HEK293T (cell line): ENCODE data around the gene ILKAP.

Source experiments
- ARNT ChIP-seq: fragments of 450-650 bp; IDR thresholded peaks from 2 replicates; pipeline ENCODE4 v1.6.1; 2017; ENCODE audit warnings: mild to moderate bottlenecking
- CTBP1 ChIP-seq: fragments of 450-650 bp; IDR thresholded peaks from 2 replicates; pipeline ENCODE4 v1.6.1; 2016; ENCODE audit warnings: borderline replicate concordance
- FOXM1 ChIP-seq: fragments of 450-650 bp; IDR thresholded peaks from 2 replicates; pipeline ENCODE4 v1.6.1; 2017; ENCODE audit warnings: mild to moderate bottlenecking, borderline replicate concordance
- HDGF ChIP-seq: fragments of 450-650 bp; IDR thresholded peaks from 2 replicates; pipeline ENCODE4 v1.6.1; 2017; ENCODE audit warnings: antibody characterized with exemption, borderline replicate concordance
- L3MBTL2 ChIP-seq: fragments of 450-650 bp; conservative IDR thresholded peaks from 2 replicates; pipeline ENCODE4 v1.6.1; 2016; ENCODE audit warnings: mild to moderate bottlenecking
- PKNOX1 ChIP-seq: fragments of 450-650 bp; IDR thresholded peaks from 2 replicates; pipeline ENCODE4 v1.6.1; 2016
- SP1 ChIP-seq: fragments of 450-650 bp; IDR thresholded peaks from 2 replicates; pipeline ENCODE4 v1.6.1; 2017
- SUZ12 ChIP-seq: fragments of 450-650 bp; IDR thresholded peaks from 2 replicates; pipeline ENCODE4 v1.6.1; 2016; ENCODE audit warnings: mild to moderate bottlenecking
- TARDBP ChIP-seq: fragments of 450-650 bp; IDR thresholded peaks from 2 replicates; pipeline ENCODE4 v1.6.1; 2016
- ZNF384 ChIP-seq: fragments of 450-650 bp; IDR thresholded peaks from 2 replicates; pipeline ENCODE4 v1.6.1; 2016

- no peak for TF ChIP-seq ZNF384
- TF ChIP-seq TARDBP = no peak
- no peak for TF ChIP-seq SP1
- TF ChIP-seq HDGF = no peak
- TF ChIP-seq L3MBTL2 = no peak
- no peak for TF ChIP-seq FOXM1
- no peak for TF ChIP-seq SUZ12
- TF ChIP-seq ARNT = no peak
- TF ChIP-seq PKNOX1 = no peak
- no peak for TF ChIP-seq CTBP1
Observed at GRCh38 chr2:238162251-238162845, 41.1 kb downstream of the ILKAP start.
